ENCODE results near the gene ZFPM1.
"Not testable (repeated sequence)": the region's sequence is repeated elsewhere in the genome, so short reads cannot be mapped to it uniquely, and the experiment has no call there.

The ZFPM1 gene

GRCh38 chr16:88512728-88513696 is 59.9 kb downstream of the ZFPM1 start:
- no peak for DNase-seq (ENCODE audit: low read depth)

DNA sequence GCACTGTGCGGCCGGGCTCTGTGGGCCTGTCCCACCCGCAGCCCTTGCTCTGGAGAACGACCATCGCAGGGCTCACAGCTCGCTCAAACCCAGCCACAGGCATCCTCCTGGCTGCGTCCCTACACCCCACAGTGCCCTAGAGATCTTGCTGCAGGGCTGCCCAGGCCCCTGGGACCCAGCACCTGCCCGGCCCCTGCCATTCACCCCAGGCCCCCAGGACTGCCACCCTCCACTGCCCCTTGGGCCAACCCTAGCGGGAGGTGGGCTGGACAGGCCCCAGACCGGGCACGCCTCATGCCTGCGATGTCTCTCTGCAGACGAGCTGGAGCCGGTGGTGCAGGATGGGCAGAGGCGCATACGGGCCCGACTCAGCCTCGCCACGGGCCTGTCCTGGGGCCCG is 61.0 kb downstream of the ZFPM1 start:
- DNase-seq (ENCODE audit: low read depth) = no peak

GRCh38 chr16:88514526-88515232 is 61.6 kb downstream of the ZFPM1 start:
- DNase-seq (ENCODE audit: low read depth) = no peak

GRCh38 chr16:88515371-88515770 is 62.3 kb downstream of the ZFPM1 start:
- DNase-seq (ENCODE audit: low read depth) = no peak

- no peak for DNase-seq (ENCODE audit: low read depth)
Observed at GRCh38 chr16:88515925-88516594, 63.0 kb downstream of the ZFPM1 start.

DNA sequence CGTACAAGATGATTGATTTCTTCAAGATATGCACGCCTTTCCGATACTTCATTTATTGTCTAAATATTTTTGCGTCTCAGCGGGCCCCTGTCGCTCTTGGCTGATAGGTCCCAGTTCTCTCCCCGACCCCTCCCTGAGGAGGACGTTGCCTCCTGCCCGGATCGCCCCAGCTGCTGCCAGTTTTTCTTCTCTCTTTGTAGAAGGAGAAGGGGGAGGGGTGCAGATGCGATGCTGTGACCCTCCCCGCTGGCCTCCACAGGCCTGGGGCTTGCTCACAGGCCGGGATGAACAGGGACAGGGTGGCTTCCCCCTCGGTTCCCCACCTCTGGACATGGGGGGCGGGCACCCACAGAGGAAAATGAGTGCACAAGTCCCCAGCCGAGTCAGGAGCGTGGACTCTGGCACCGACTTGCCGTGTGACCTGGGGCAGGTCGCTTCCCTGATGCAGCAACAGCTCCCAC is 63.6 kb downstream of the ZFPM1 start:
- no peak for DNase-seq (ENCODE audit: low read depth)

GRCh38 chr16:88517208-88517774 is 64.2 kb downstream of the ZFPM1 start:
- not testable (repeated sequence) for DNase-seq (ENCODE audit: low read depth)

DNA sequence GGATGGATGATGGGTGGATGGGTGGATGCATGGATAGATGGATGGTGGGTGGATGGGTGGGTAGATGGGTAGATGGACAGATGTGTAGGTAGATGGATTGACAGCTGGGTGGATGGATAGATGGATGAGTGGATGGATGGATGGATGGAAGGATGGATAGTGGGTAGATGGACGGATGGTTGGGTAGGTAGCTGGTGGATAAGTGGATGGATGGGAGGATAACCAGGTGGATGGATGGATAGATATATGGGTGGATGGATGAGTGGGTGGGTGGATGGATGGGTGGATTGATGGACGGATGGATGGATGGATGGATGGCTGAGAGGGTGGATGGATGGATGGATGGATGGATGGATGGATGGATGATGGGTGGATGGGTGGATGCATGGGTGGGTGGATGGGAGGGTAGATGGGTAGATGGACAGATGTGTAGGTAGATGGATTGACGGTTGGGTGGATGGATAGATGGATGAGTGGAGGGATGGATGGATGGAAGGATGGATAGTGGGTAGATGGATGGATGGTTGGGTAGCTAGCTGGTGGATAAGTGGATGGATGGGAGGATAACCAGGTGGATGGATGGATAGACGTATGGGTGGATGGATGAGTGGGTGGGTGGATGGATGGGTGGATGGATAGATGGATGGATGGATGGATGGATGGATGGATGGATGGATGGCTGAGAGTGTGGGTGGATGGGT is 65.5 kb downstream of the ZFPM1 start:
- DNase-seq (ENCODE audit: low read depth) = not testable (repeated sequence)

GRCh38 chr16:88519240-88519639 is 66.2 kb downstream of the ZFPM1 start:
- DNase-seq (ENCODE audit: low read depth) = no peak

DNA sequence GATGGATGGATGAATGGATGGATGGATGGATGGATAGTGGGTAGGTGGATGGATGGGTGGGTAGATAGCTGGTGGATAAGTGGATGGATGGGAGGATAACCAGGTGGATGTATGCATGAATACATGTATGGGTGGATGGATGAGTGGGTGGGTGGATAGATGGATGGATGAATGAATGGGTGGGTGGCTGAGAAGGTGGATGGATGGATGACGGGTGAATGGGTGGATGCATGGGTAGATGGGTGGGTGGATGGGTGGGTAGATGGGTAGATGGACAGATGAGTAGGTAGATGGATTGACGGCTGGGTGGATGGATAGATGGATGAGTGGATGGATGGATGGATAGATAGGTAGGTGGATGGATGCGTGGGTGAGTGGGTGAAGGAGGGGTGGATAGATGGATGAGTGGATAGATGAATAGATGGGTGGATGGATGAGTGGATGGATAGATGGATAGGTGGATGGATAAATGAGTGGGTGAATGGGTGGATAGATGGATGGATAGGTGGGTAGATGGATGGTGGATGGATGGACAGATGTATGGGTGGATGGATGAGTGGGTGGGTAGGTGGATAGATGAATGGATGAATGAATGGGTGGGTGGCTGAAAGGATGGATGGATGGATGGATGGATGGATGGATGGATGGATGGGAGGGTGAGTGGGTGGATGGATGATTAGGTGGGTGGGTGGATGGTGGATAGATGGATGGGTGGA is 67.0 kb downstream of the ZFPM1 start:
- DNase-seq (ENCODE audit: low read depth) = no peak

GRCh38 chr16:88521674-88522073 is 68.6 kb downstream of the ZFPM1 start:
- no peak for DNase-seq (ENCODE audit: low read depth)

GRCh38 chr16:88522276-88522949 is 69.3 kb downstream of the ZFPM1 start:
- no peak for DNase-seq (ENCODE audit: low read depth)

- DNase-seq (ENCODE audit: low read depth) = no peak
Observed at GRCh38 chr16:88523309-88524161, 70.5 kb downstream of the ZFPM1 start.

- no peak for DNase-seq (ENCODE audit: low read depth)
Observed at GRCh38 chr16:88524274-88524972, 71.3 kb downstream of the ZFPM1 start.

DNA sequence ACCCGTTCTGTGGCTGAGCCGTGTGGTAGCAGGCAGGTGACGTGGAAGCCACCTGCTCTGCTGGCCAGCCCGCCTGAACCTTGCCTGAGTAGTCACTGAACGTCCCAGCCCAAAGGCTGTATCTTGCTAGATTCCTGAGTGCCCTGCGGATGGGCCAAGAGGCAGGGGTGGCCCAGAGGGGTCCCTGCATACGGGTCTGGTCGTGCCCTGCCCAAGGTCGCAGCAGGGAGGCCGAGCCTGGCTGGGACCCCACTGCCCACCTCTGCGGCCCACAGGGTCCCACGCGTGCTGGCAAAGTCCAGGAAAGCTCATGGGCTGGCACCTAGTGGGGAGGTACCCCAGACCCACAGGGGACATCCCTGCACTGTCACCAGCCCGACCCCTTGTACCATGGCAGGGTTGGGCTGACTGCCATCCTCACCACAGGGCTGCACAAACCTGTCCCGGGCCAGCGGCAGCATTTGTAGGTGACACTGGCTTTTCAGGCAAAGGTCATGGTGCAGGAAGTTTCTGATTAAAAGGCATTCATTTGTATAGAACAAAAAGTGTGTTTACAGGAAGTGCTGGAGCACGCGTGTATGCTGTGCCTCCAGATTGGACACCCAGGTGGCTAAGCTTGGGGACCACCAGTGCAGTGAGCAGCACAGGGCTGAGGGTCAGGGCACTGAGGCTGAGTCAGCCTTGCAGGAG is 72.0 kb downstream of the ZFPM1 start:
- no peak for DNase-seq (ENCODE audit: low read depth)

GRCh38 chr16:88525663-88525990 is 72.5 kb downstream of the ZFPM1 start:
- DNase-seq (ENCODE audit: low read depth) = no peak

DNA sequence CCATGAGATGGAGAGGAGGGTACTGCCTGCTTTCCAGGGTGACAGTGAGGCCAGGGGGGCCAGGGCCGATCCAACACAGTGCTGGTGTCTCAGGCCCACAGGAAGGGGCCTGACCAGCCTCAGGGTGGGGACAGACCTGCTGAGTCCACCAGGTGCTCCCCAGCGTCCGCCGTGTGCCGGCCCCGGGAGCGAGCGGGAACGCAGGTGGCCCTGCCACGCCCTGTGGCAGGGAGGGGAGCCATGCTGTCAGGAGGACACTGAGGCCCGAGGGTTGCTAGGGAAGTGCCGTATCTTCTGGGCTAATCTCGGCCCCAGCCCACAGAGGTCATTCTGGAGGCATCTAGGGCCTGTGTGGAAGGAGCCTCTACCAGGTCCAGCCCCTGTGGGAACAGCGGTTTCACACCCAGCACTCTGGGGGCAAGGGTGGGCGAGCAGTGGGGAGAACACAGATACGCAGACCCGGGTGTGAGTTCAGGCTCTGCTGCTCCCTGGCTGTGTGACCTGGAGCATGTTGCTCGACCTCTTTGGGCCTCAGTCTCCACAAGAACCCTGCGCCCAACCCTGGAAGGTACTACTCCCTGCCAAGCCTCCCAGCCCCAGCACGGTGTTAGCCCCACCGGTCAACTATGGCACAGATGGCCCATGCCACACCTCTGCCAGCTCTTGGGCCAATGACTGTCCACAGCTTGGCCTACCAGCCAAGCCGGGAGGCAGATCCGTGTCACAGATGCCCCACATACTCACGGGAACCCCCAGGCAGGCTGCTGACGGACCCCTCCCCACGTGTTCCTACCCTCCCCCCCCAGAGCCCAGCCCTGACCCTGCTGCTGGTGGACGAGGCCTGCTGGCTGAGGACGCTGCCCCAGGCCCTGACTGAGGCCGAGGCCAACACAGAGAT is 73.2 kb downstream of the ZFPM1 start:
- DNase-seq (ENCODE audit: low read depth) = no peak
